Mucosa of gallbladder (tissue), 1 donor: ENCODE data around the gene HOXA13. TPM values are rescaled to one million over a fixed set of nuclear protein-coding genes. Genes with fewer than 3 reads are reported as not detected.

Experiments used
- DNase-seq: peaks from one replicate; pipeline ENCODE4 v3.0.0-alpha.2; 2020; ENCODE audit warnings: low spot score
- total RNA-seq: library from RNA; stranded (reverse); gene quantifications from one replicate; pipeline ENCODE4 v1.2.1, GENCODE V29; 2021
- donor health status: DM: no; HTN: no; CAD: no.

Gene HOXA13
- total RNA-seq, 1 donor from 2014 or later, result 0.06 TPM

- DNase-seq, result no peak
These were observed 51.7 kb downstream of the HOXA13 start for GRCh38 chr7:27148031-27148755.

GRCh38 chr7:27147199-27148030, 52.5 kb downstream of the HOXA13 start, which contains the start of gene HOXA6:
Gene HOXA6 (minus strand): TSS chr7:27147774. CDS start chr7:27147749, 25 bp downstream.
- no peak for DNase-seq

- DNase-seq, result no peak
These were observed 53.2 kb downstream of the HOXA13 start for GRCh38 chr7:27146491-27147198.

DNA sequence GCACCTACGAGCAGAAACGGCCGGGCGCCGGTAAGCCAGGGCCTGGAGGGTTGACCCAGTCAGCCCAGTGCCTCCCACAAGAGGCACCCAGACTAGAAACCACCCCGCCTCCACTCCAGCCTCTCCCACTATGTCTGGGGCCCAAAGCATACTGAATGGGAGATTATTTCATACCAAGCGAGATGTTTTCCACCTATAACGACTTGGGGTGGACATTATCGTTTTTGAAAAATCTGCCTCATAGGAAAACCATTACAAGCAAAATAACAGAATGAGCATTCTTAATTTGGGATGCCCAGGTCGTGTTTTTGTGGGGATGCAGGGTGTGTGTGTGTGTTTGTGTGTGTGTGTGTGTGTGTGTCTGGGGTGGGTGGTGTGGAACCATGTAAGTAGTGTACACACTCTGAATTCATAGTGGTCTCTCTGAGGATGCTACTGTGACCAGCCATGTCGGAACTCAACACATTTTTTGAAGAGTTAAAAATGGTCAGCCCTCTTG, 53.9 kb downstream of the HOXA13 start:
- no peak for DNase-seq

GRCh38 chr7:27145165-27145913, 54.6 kb downstream of the HOXA13 start:
- no peak for DNase-seq

DNA sequence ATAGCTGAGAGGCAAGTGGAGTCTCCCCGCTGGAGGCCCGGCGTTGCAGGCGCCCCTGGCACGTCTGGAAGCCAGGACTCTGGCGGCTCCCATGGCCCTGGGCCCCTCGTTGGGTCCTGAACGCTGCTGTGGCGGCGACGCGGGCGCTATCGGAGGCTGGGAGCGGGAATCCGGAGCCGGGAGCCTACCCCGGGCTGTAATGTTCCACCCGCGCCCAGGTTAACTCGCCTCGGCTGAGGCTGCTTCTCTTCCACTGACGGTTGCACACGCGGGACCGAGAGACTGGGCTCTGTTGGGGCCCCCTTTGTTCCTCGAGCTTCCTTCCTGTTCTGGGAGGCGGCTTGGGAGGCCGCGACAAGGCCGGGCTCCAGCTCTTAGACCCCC, 55.1 kb downstream of the HOXA13 start:
- no peak for DNase-seq

Other genes with a start within 250 kb of the HOXA13 start
- 0.40 TPM for gene HOXA1, start 104.1 kb downstream of the HOXA13 start, total RNA-seq
- gene HOXA2, start 97.4 kb downstream of the HOXA13 start, total RNA-seq, result 0.52 TPM
- gene HOXA4, start 69.3 kb downstream of the HOXA13 start, total RNA-seq, result 2.3 TPM
- gene HOXA5, start 56.4 kb downstream of the HOXA13 start, total RNA-seq, result 0.81 TPM
- gene HOXA6, start 52.3 kb downstream of the HOXA13 start, total RNA-seq, result 0.29 TPM
- gene HOXA3, start 47.5 kb downstream of the HOXA13 start, total RNA-seq, result 1.8 TPM
- not detected for gene HOXA7, start 43.4 kb downstream of the HOXA13 start, total RNA-seq
- gene HOXA9, start 34.6 kb downstream of the HOXA13 start, total RNA-seq, result 0.17 TPM
- gene HOXA10, start 25.8 kb downstream of the HOXA13 start, total RNA-seq, result 0.12 TPM
- gene HOXA11, start 14.9 kb downstream of the HOXA13 start, total RNA-seq, result not detected
- gene EVX1, start 42.7 kb upstream of the HOXA13 start, total RNA-seq, result not detected